ENCODE measurements around the gene SCGB1D1.

Gene SCGB1D1

GRCh38 chr11:62190011-62190410 lies at the start of gene SCGB1D1:
TSS of gene SCGB1D1 (plus strand) at chr11:62190216. CDS start at chr11:62190285, 69 bp downstream.
- ATAC-seq (no peak), DNase-seq (no peak)
- H3K9me3 Mint-ChIP-seq: no peaks in the 10 kb centered on the region
- no peak within 1 kb of the TSS for H3K27ac Mint-ChIP-seq
- H3K36me3 Mint-ChIP-seq (ENCODE audit: low read depth): no peaks in the 10 kb centered on the region
- H3K4me3 Mint-ChIP-seq: no peak within 1 kb of the TSS
- H3K4me1 Mint-ChIP-seq: no peaks in the 10 kb centered on the region
- H3K27me3 Mint-ChIP-seq: peaks cover 28% of the 10 kb centered on the region

GRCh38 chr11:62140304-62141110 lies 49.5 kb upstream of the SCGB1D1 start:
- Mint-ChIP-seq H3K9me3 (no peaks in the 10 kb centered on the region), H3K27me3 (no peaks in the 10 kb centered on the region), H3K36me3 (ENCODE audit: low read depth) (peaks cover 20% of the 10 kb centered on the region), H3K27ac (no peak overlapping the region), H3K4me3 (no peak overlapping the region), H3K4me1 (no peaks in the 10 kb centered on the region)
- DNase-seq (no peak), ATAC-seq (peak; percentile 17)

GRCh38 chr11:62141111-62142042 lies 48.6 kb upstream of the SCGB1D1 start:
- H3K4me1 Mint-ChIP-seq: no peaks in the 10 kb centered on the region
- H3K27me3 Mint-ChIP-seq: no peaks in the 10 kb centered on the region
- no peaks in the 10 kb centered on the region for H3K9me3 Mint-ChIP-seq
- DNase-seq: no peak
- no peak overlapping the region for H3K4me3 Mint-ChIP-seq
- peaks cover 18% of the 10 kb centered on the region for H3K36me3 Mint-ChIP-seq (ENCODE audit: low read depth)
- no peak for ATAC-seq
- no peak overlapping the region for H3K27ac Mint-ChIP-seq

- no peaks in the 10 kb centered on the region for H3K27me3 Mint-ChIP-seq
- H3K36me3 Mint-ChIP-seq (ENCODE audit: low read depth): peaks cover 17% of the 10 kb centered on the region
- H3K4me1 Mint-ChIP-seq: no peaks in the 10 kb centered on the region
- no peak overlapping the region for H3K27ac Mint-ChIP-seq
- no peaks in the 10 kb centered on the region for H3K9me3 Mint-ChIP-seq
- ATAC-seq (no peak), DNase-seq (no peak)
- no peak overlapping the region for H3K4me3 Mint-ChIP-seq
These were observed 48.0 kb upstream of the SCGB1D1 start for GRCh38 chr11:62142043-62142375.

GRCh38 chr11:62142921-62143320 lies 47.1 kb upstream of the SCGB1D1 start:
- Mint-ChIP-seq H3K9me3 (no peaks in the 10 kb centered on the region), H3K36me3 (ENCODE audit: low read depth) (peaks cover 26% of the 10 kb centered on the region), H3K4me1 (no peaks in the 10 kb centered on the region), H3K27me3 (no peaks in the 10 kb centered on the region), H3K27ac (no peak overlapping the region), H3K4me3 (no peak overlapping the region)
- DNase-seq (no peak), ATAC-seq (no peak)

- Mint-ChIP-seq H3K4me3 (no peak overlapping the region), H3K27me3 (no peaks in the 10 kb centered on the region), H3K27ac (no peak overlapping the region), H3K4me1 (no peaks in the 10 kb centered on the region), H3K36me3 (ENCODE audit: low read depth) (peaks cover 28% of the 10 kb centered on the region), H3K9me3 (no peaks in the 10 kb centered on the region)
- no peak for ATAC-seq
- no peak for DNase-seq
These were observed 46.3 kb upstream of the SCGB1D1 start for GRCh38 chr11:62143727-62144126.

- no peak overlapping the region for H3K4me3 Mint-ChIP-seq
- H3K4me1 Mint-ChIP-seq: no peaks in the 10 kb centered on the region
- H3K9me3 Mint-ChIP-seq: no peaks in the 10 kb centered on the region
- DNase-seq (no peak), ATAC-seq (no peak)
- no peak overlapping the region for H3K27ac Mint-ChIP-seq
- peaks cover 33% of the 10 kb centered on the region for H3K36me3 Mint-ChIP-seq (ENCODE audit: low read depth)
- no peaks in the 10 kb centered on the region for H3K27me3 Mint-ChIP-seq
These were observed 45.3 kb upstream of the SCGB1D1 start for GRCh38 chr11:62144641-62145255.

GRCh38 chr11:62145261-62145871 lies 44.6 kb upstream of the SCGB1D1 start:
- Mint-ChIP-seq H3K36me3 (ENCODE audit: low read depth) (peaks cover 36% of the 10 kb centered on the region), H3K4me1 (no peaks in the 10 kb centered on the region), H3K9me3 (no peaks in the 10 kb centered on the region), H3K4me3 (no peak overlapping the region), H3K27ac (no peak overlapping the region), H3K27me3 (no peaks in the 10 kb centered on the region)
- ATAC-seq: no peak
- DNase-seq: no peak

- no peak for ATAC-seq
- no peak for DNase-seq
These were observed 43.4 kb upstream of the SCGB1D1 start for GRCh38 chr11:62146476-62147200.

GRCh38 chr11:62147545-62147944 lies 42.5 kb upstream of the SCGB1D1 start:
- no peak for ATAC-seq
- Mint-ChIP-seq H3K9me3 (no peaks in the 10 kb centered on the region), H3K4me1 (no peaks in the 10 kb centered on the region), H3K4me3 (no peak overlapping the region), H3K27me3 (no peaks in the 10 kb centered on the region), H3K36me3 (ENCODE audit: low read depth) (peaks cover 44% of the 10 kb centered on the region), H3K27ac (no peak overlapping the region)
- no peak for DNase-seq

More at GRCh38 chr11:62146476-62147200, 43.4 kb upstream of the SCGB1D1 start:
- Mint-ChIP-seq H3K27ac (no peak overlapping the region), H3K9me3 (no peaks in the 10 kb centered on the region), H3K4me1 (no peaks in the 10 kb centered on the region), H3K4me3 (no peak overlapping the region), H3K36me3 (ENCODE audit: low read depth) (peaks cover 46% of the 10 kb centered on the region), H3K27me3 (no peaks in the 10 kb centered on the region)

GRCh38 chr11:62148271-62148980 lies 41.6 kb upstream of the SCGB1D1 start:
- no peak overlapping the region for H3K27ac Mint-ChIP-seq
- H3K27me3 Mint-ChIP-seq: no peaks in the 10 kb centered on the region
- no peak for ATAC-seq
- no peaks in the 10 kb centered on the region for H3K9me3 Mint-ChIP-seq
- peaks cover 47% of the 10 kb centered on the region for H3K36me3 Mint-ChIP-seq (ENCODE audit: low read depth)
- no peak for DNase-seq
- H3K4me1 Mint-ChIP-seq: no peaks in the 10 kb centered on the region
- no peak overlapping the region for H3K4me3 Mint-ChIP-seq

GRCh38 chr11:62149986-62150886 lies 39.8 kb upstream of the SCGB1D1 start:
- H3K9me3 Mint-ChIP-seq: no peaks in the 10 kb centered on the region
- H3K36me3 Mint-ChIP-seq (ENCODE audit: low read depth): peaks cover 48% of the 10 kb centered on the region
- ATAC-seq: no peak
- no peak overlapping the region for H3K4me3 Mint-ChIP-seq
- no peaks in the 10 kb centered on the region for H3K27me3 Mint-ChIP-seq
- no peak overlapping the region for H3K27ac Mint-ChIP-seq
- DNase-seq: no peak
- H3K4me1 Mint-ChIP-seq: no peaks in the 10 kb centered on the region
